ENCODE results near the gene HES7. TPM values are rescaled to one million over a fixed set of nuclear protein-coding genes. Genes with fewer than 3 reads are reported as not detected.

Gene HES7
- polyA plus RNA-seq, 1 donor from 2014 or later = 15.3 TPM

DNA sequence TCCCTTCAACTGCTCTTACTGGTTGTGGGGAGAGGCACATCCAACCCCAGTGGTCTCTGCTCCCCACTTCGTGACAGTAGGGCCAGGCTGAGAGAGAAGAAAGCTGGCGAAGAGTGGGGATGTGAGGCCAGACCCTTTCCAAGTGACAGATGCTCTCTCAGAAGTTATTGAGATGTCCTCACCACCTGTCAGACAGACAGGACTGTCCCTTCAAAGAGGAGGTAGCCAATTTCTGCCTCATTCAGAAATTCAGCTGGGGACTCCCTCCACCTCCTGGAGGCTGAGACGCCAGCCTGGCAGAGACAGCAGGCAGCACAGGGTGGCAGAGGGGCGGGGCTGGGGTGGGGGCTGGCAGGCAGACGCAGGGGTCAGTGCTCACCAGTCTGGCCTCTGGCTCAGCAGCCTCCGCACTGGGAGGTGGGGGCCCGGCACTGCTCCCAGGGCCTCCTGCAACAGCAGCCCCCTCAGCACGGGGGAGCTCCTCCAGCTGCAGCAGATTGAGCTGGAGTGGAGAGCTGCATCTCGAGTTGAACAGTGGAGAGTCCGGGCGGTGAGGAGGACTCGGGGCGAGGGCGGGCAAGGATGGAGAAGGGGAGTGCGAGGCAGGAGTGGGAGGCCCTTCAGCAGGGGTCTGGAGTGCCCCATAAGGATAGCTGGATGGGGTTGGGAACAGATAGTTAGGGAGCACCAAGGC is 19.1 kb upstream of the HES7 start:
- TF ChIP-seq TAF1 (IDR thresholded peaks at IDR 0.05; ENCODE audit: low read depth) (no peak), POLR2AphosphoS5 (IDR thresholded peaks at IDR 0.05) (peak; percentile 6), MXI1 (conservative IDR thresholded peaks at IDR 0.05; ENCODE audit: poor library complexity, severe bottlenecking) (no peak), EZH2 (IDR thresholded peaks at IDR 0.05; ENCODE audit: borderline replicate concordance, insufficient read depth, low read length, poor library complexity, severe bottlenecking) (no peak), EP300 (conservative IDR thresholded peaks at IDR 0.05; ENCODE audit: poor library complexity, severe bottlenecking) (no peak), SMC3 (conservative IDR thresholded peaks at IDR 0.05; ENCODE audit: poor library complexity) (no peak)
- TF ChIP-seq, protein P1, sequence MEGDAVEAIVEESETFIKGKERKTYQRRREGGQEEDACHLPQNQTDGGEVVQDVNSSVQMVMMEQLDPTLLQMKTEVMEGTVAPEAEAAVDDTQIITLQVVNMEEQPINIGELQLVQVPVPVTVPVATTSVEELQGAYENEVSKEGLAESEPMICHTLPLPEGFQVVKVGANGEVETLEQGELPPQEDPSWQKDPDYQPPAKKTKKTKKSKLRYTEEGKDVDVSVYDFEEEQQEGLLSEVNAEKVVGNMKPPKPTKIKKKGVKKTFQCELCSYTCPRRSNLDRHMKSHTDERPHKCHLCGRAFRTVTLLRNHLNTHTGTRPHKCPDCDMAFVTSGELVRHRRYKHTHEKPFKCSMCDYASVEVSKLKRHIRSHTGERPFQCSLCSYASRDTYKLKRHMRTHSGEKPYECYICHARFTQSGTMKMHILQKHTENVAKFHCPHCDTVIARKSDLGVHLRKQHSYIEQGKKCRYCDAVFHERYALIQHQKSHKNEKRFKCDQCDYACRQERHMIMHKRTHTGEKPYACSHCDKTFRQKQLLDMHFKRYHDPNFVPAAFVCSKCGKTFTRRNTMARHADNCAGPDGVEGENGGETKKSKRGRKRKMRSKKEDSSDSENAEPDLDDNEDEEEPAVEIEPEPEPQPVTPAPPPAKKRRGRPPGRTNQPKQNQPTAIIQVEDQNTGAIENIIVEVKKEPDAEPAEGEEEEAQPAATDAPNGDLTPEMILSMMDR (IDR thresholded peaks at IDR 0.05; ENCODE audit: poor library complexity, severe bottlenecking) = no peak
- TF ChIP-seq, protein P2, sequence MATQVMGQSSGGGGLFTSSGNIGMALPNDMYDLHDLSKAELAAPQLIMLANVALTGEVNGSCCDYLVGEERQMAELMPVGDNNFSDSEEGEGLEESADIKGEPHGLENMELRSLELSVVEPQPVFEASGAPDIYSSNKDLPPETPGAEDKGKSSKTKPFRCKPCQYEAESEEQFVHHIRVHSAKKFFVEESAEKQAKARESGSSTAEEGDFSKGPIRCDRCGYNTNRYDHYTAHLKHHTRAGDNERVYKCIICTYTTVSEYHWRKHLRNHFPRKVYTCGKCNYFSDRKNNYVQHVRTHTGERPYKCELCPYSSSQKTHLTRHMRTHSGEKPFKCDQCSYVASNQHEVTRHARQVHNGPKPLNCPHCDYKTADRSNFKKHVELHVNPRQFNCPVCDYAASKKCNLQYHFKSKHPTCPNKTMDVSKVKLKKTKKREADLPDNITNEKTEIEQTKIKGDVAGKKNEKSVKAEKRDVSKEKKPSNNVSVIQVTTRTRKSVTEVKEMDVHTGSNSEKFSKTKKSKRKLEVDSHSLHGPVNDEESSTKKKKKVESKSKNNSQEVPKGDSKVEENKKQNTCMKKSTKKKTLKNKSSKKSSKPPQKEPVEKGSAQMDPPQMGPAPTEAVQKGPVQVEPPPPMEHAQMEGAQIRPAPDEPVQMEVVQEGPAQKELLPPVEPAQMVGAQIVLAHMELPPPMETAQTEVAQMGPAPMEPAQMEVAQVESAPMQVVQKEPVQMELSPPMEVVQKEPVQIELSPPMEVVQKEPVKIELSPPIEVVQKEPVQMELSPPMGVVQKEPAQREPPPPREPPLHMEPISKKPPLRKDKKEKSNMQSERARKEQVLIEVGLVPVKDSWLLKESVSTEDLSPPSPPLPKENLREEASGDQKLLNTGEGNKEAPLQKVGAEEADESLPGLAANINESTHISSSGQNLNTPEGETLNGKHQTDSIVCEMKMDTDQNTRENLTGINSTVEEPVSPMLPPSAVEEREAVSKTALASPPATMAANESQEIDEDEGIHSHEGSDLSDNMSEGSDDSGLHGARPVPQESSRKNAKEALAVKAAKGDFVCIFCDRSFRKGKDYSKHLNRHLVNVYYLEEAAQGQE (IDR thresholded peaks at IDR 0.05; ENCODE audit: borderline replicate concordance) = no peak
- Histone ChIP-seq H2AFZ (ENCODE audit: low read depth, low read length) (no peak overlapping the region), H3K4me3 (ENCODE audit: low read length) (no peak overlapping the region), H4K20me1 (ENCODE audit: insufficient read depth) (no peaks in the 10 kb centered on the region), H3K27me3 (ENCODE audit: insufficient read depth, low read depth, low read length) (no peaks in the 10 kb centered on the region), H3K79me2 (replicated peaks; ENCODE audit: insufficient read depth, low read length) (no peaks in the 10 kb centered on the region), H3K9me3 (ENCODE audit: low read length) (no peaks in the 10 kb centered on the region), H3F3A (ENCODE audit: insufficient read depth, low read length, poor library complexity, severe bottlenecking) (peaks cover 16% of the 10 kb centered on the region), H3K9ac (ENCODE audit: low read length) (no peak overlapping the region), H3K9me2 (ENCODE audit: insufficient read depth, low read length) (no peaks in the 10 kb centered on the region), H3K4me2 (ENCODE audit: low read length) (no peak overlapping the region), H3K27ac (ENCODE audit: low read length) (no peak overlapping the region), H3K36me3 (ENCODE audit: insufficient read depth, low read length) (no peaks in the 10 kb centered on the region)

DNA sequence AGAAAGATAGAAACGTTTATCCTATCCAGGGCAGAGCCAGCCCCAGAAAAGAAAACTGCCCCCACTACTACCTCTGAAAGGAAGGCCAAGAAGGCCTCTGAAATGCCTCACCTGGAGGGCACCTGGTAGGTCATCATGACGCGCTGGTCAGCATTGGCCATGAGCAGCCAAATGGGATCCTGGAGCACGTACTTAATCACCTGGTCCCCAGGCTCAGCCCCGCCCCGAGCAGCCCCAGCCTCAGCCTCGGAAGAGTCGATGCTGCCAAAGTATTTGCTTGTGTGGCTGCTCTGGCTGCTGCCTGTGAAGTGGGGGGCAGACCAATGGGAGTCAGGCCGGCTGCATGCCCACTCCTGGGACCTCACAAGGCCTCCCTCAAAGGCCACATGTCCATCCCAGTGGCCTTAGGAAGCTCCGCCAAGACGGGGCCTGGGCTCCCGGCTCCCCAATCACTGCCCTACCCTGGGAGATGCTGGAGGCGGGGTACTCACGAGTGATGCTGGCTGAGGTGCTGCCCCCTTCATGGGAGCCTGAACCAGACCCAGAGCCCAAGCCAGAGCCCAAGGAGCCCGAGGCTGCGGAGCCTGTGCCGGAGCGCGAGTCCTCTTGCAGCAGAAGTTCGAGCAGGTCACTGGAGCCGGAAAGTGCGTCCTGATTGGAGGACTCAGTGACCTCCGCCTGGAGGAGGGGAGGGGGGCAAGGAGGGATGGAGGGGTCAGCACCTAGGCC is 18.4 kb upstream of the HES7 start:
- no peaks in the 10 kb centered on the region for H3K27me3 ChIP-seq (ENCODE audit: insufficient read depth, low read depth, low read length)
- TF ChIP-seq RAD21 (conservative IDR thresholded peaks at IDR 0.05) (no peak), MXI1 (conservative IDR thresholded peaks at IDR 0.05; ENCODE audit: poor library complexity, severe bottlenecking) (no peak), POLR2AphosphoS5 (IDR thresholded peaks at IDR 0.05) (no peak), TAF1 (IDR thresholded peaks at IDR 0.05; ENCODE audit: low read depth) (no peak), EP300 (conservative IDR thresholded peaks at IDR 0.05; ENCODE audit: poor library complexity, severe bottlenecking) (no peak), EZH2 (IDR thresholded peaks at IDR 0.05; ENCODE audit: borderline replicate concordance, insufficient read depth, low read length, poor library complexity, severe bottlenecking) (no peak), SMC3 (conservative IDR thresholded peaks at IDR 0.05; ENCODE audit: poor library complexity) (no peak)
- TF ChIP-seq, protein P1 (IDR thresholded peaks at IDR 0.05; ENCODE audit: poor library complexity, severe bottlenecking) = no peak
- TF ChIP-seq, protein P2 (IDR thresholded peaks at IDR 0.05; ENCODE audit: borderline replicate concordance) = no peak
- peaks cover 21% of the 10 kb centered on the region for H3F3A ChIP-seq (ENCODE audit: insufficient read depth, low read length, poor library complexity, severe bottlenecking)
- H3K36me3 ChIP-seq (ENCODE audit: insufficient read depth, low read length) = no peaks in the 10 kb centered on the region
- H3K4me2 ChIP-seq (ENCODE audit: low read length) = no peak overlapping the region
- no peak overlapping the region for H3K27ac ChIP-seq (ENCODE audit: low read length)
- no peaks in the 10 kb centered on the region for H4K20me1 ChIP-seq (ENCODE audit: insufficient read depth)
- H3K4me3 ChIP-seq (ENCODE audit: low read length) = no peak overlapping the region
- no peaks in the 10 kb centered on the region for H3K9me3 ChIP-seq (ENCODE audit: low read length)
- no peak overlapping the region for H3K9ac ChIP-seq (ENCODE audit: low read length)
- H2AFZ ChIP-seq (ENCODE audit: low read depth, low read length) = no peak overlapping the region
- H3K9me2 ChIP-seq (ENCODE audit: insufficient read depth, low read length) = no peaks in the 10 kb centered on the region
- H3K79me2 ChIP-seq (replicated peaks; ENCODE audit: insufficient read depth, low read length) = no peaks in the 10 kb centered on the region

All from neural cell (in vitro differentiated cells).